ENCODE measurements around the gene OCSTAMP.

- TF ChIP-seq CTCF (IDR thresholded peaks at IDR 0.05): no peak
- TF ChIP-seq ZFX (IDR thresholded peaks at IDR 0.05; ENCODE audit: borderline replicate concordance): no peak
Measured at GRCh38 chr20:46588532-46589511, 38.4 kb upstream of the OCSTAMP start.

All from 22Rv1 (cell line).